ENCODE results near the gene PCDH12. TPM values are rescaled to one million over a fixed set of nuclear protein-coding genes. Genes with fewer than 3 reads are reported as not detected.

Gene PCDH12
- total RNA-seq, 1 experiment from 2014 or later: not detected

- Histone ChIP-seq H3K23ac (ENCODE audit: insufficient read length, low read depth, low read length) (no peak overlapping the region), H4K5ac (ENCODE audit: insufficient read length, low read depth, low read length) (no peak overlapping the region), H3K23me2 (ENCODE audit: insufficient read length, low read depth, low read length, poor library complexity, severe bottlenecking) (peaks cover 4% of the 10 kb centered on the region), H3K27ac (ENCODE audit: insufficient read length, low read depth, low read length) (no peak overlapping the region), H4K20me1 (ENCODE audit: control insufficient read depth, insufficient read depth, insufficient read length) (no peaks in the 10 kb centered on the region), H3K79me1 (ENCODE audit: insufficient read depth, low read depth, low read length, poor library complexity, severe bottlenecking) (no peaks in the 10 kb centered on the region), H2BK12ac (ENCODE audit: insufficient read length, low read depth, low read length) (no peak overlapping the region), H2BK5ac (ENCODE audit: insufficient read length, low read length) (no peak overlapping the region), H3K9me3 (ENCODE audit: control insufficient read depth, low read depth, low read length) (no peaks in the 10 kb centered on the region), H2BK15ac (ENCODE audit: low read depth, low read length) (no peak overlapping the region), H2AFZ (ENCODE audit: low read length) (no peak overlapping the region), H3K18ac (ENCODE audit: insufficient read length, low read depth, low read length) (no peak overlapping the region), H2BK20ac (ENCODE audit: low read depth, low read length, poor library complexity, severe bottlenecking) (no peak overlapping the region), H3K4ac (ENCODE audit: low read depth, low read length) (no peak overlapping the region), H3K27me3 (ENCODE audit: insufficient read depth, low read length) (no peaks in the 10 kb centered on the region; the same call in 1 of the 2 replicates), H3K14ac (ENCODE audit: insufficient read depth, low read length) (no peak overlapping the region), H4K91ac (ENCODE audit: insufficient read length, low read depth, low read length) (no peak overlapping the region), H2AK5ac (ENCODE audit: insufficient read length, low read length) (no peak overlapping the region), H3K4me1 (ENCODE audit: insufficient read depth, low read length) (peaks cover 2% of the 10 kb centered on the region; the same call in 1 of the 2 replicates), H3K9ac (ENCODE audit: extremely low read depth, insufficient read length, low read length) (no peak overlapping the region), H2BK120ac (ENCODE audit: low read depth, low read length, poor library complexity, severe bottlenecking) (no peak overlapping the region), H4K8ac (replicated peaks; ENCODE audit: insufficient read length, low read depth, low read length) (no peak overlapping the region), H3K4me2 (ENCODE audit: insufficient read depth, insufficient read length, low read length) (no peak overlapping the region), H3K79me2 (ENCODE audit: insufficient read depth, low read length) (no peaks in the 10 kb centered on the region), H3K56ac (ENCODE audit: insufficient read length, low read depth, low read length) (no peak overlapping the region), H3T11ph (ENCODE audit: low read length) (no peak overlapping the region)
- Mint-ChIP-seq H3K4me3 (no peak overlapping the region), H3K27ac (no peak overlapping the region), H3K4me1 (peaks cover 22 to 31% of the 10 kb centered on the region in 2 experiments), H3K27me3 (ENCODE audit: low read depth) (peaks cover 42% of the 10 kb centered on the region), H3K36me3 (ENCODE audit: insufficient read depth in 1 of 3, low read depth in 3 of 3) (no peaks in the 10 kb centered on the region), H3K9me3 (no peaks in the 10 kb centered on the region; a peak in 1 of 5 replicates)
- no CpG with 5 or more reads among the region's 5 CpGs for WGBS (ENCODE audit: extremely low coverage, insufficient read length, low lambda C conversion rate)
- no peak for TF ChIP-seq CTCF (conservative IDR thresholded peaks at IDR 0.05)
- no peak for DNase-seq
Observed at GRCh38 chr5:141917760-141918159, 40.2 kb downstream of the PCDH12 start.
